OCI-LY7 (cell line): ENCODE measurements around the gene UBA6. TPM values are rescaled to one million over a fixed set of nuclear protein-coding genes. Genes with fewer than 3 reads are reported as not detected.
"Not testable (repeated sequence)": the region's sequence is repeated elsewhere in the genome, so short reads cannot be mapped to it uniquely, and the experiment has no call there.

Experiments
- BruUV-seq: library from RNA; stranded (reverse); fragments of 400-500 nt; replicated peaks from 2 replicates; lab custom pipeline; 2021; lab: Mats Ljungman, UMichigan
- CTCF ChIA-PET: fragments of 300-600 bp; sonication (Branson Sonifier 250); formaldehyde crosslinking; loops from one replicate; lab custom pipeline; 2022; ENCODE audit warnings: antibody characterized with exemption; ENCODE audit not compliant: unreplicated experiment; lab: Charles Lee
- POLR2A ChIA-PET: fragments of 300-600 bp; sonication (Branson Sonifier 250); formaldehyde crosslinking; loops from one replicate; lab custom pipeline; 2022; ENCODE audit warnings: antibody characterized with exemption; lab: Charles Lee
- DNase-seq: peaks from one replicate; pipeline ENCODE4 v3.0.0-alpha.2; 2015; ENCODE audit warnings: low spot score
- H2AFZ ChIP-seq: fragments of 200-600 bp; sonication (generic), shearing (Covaris generic); 2 replicates; pipeline ENCODE4 v1.6.1; 2014; ENCODE audit warnings: mild to moderate bottlenecking, antibody characterized with exemption, low read length, moderate library complexity
- H3K27ac ChIP-seq: fragments of 200-600 bp; sonication (generic); 2 replicates; pipeline ENCODE4 v1.5.1; 2014; ENCODE audit warnings: mixed run types, low read depth, mild to moderate bottlenecking, moderate library complexity, low read length, inconsistent platforms; ENCODE audit not compliant: poor library complexity, severe bottlenecking
- H3K36me3 ChIP-seq: fragments of 200-600 bp; sonication (generic); 2 replicates; pipeline ENCODE4 v1.6.1; 2014; ENCODE audit warnings: mild to moderate bottlenecking, antibody characterized with exemption, low read length, moderate library complexity, mixed read lengths; ENCODE audit not compliant: insufficient read depth
- H3K4me1 ChIP-seq: fragments of 200-600 bp; sonication (generic); 2 replicates; pipeline ENCODE4 v1.5.1; 2014; ENCODE audit warnings: mild to moderate bottlenecking, low read length; ENCODE audit not compliant: insufficient read depth, poor library complexity, severe bottlenecking
- H3K4me2 ChIP-seq: fragments of 200-600 bp; sonication (generic); 2 replicates; pipeline ENCODE4 v1.6.1; 2014; ENCODE audit warnings: mild to moderate bottlenecking, low read length
- H3K4me3 ChIP-seq: fragments of 200-600 bp; sonication (generic); 2 replicates; pipeline ENCODE4 v1.5.1; 2014; ENCODE audit warnings: mild to moderate bottlenecking, low read depth, low read length; ENCODE audit not compliant: poor library complexity, severe bottlenecking
- H3K79me2 ChIP-seq: fragments of 200-600 bp; sonication (generic); 2 replicates; pipeline ENCODE4 v1.6.1; 2016; ENCODE audit warnings: low read depth, mild to moderate bottlenecking, low read length, moderate library complexity, mixed read lengths; ENCODE audit not compliant: insufficient read depth
- H3K9me2 ChIP-seq: fragments of 200-600 bp; sonication (generic); 2 replicates; pipeline ENCODE4 v1.6.1; 2016; ENCODE audit warnings: mild to moderate bottlenecking, low read length, mixed read lengths; ENCODE audit not compliant: insufficient read depth
- H3K9me3 ChIP-seq: fragments of 200-600 bp; sonication (generic); 2 replicates; pipeline ENCODE4 v1.6.1; 2014; ENCODE audit warnings: mild to moderate bottlenecking, mixed run types, low read length, mixed read lengths
- H4K20me1 ChIP-seq: fragments of 200-600 bp; sonication (generic); 2 replicates; pipeline ENCODE4 v1.6.1; 2014; ENCODE audit warnings: mild to moderate bottlenecking, antibody characterized with exemption, low read length, moderate library complexity, mixed read lengths; ENCODE audit not compliant: insufficient read depth
- EZH2phosphoT487 ChIP-seq: fragments of 200-600 bp; sonication (generic); IDR thresholded peaks from 2 replicates; pipeline ENCODE4 v1.6.1; 2018; ENCODE audit warnings: low read depth, borderline replicate concordance, mild to moderate bottlenecking, mixed run types, antibody characterized with exemption, low read length, moderate library complexity, mixed read lengths
- intact Hi-C: fragments of 100-400 bp; cut with micrococcal nuclease; formaldehyde crosslinking; loops from one replicate; pipeline ENCODE4 v1.10.0; 2022; ENCODE audit not compliant: unreplicated experiment
- total RNA-seq, 2 experiments: library from RNA; depleted of rRNA in 1 of 2; stranded (reverse); fragments of >200 nt in 1 of 2; shearing (Covaris generic) in 1 of 2; gene quantifications; 2 replicates each; pipeline ENCODE4 v1.2.3, GENCODE V29; 2014 to 2022
- TF ChIP-seq, protein P1 (sequence below): fragments of 200-600 bp; sonication (generic); conservative IDR thresholded peaks from 2 replicates; pipeline ENCODE4 v1.5.1; 2014; ENCODE audit warnings: mild to moderate bottlenecking, antibody characterized with exemption, low read length, moderate library complexity, mixed read lengths

The UBA6 gene
- total RNA-seq, 2 experiments from 2014 or later = 40.6 to 92.4 TPM

DNA sequence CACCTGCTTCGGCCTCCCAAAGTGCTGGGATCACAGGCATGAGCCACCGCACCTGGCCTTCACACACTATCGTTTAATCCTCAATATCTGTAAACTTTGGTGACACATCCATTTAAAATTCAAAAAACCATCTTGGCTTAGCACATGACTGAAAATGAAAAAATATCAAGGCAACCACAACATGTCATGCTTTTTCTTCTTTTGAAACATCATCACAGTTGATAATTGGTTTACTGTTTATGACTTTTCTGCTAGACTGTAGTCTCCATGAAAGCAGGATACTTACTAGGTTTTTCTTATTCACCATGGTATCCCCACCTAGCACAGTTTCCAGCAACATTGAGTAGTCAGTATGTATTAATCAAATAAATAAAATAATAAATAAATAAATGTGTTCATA lies 42.2 kb upstream of the UBA6 start:
- H3K36me3 ChIP-seq = no peaks in the 10 kb centered on the region
- H3K27ac ChIP-seq = no peak overlapping the region
- H4K20me1 ChIP-seq = no peaks in the 10 kb centered on the region
- DNase-seq = no peak
- CTCF ChIA-PET = no interaction called here
- H2AFZ ChIP-seq = no peak overlapping the region
- H3K9me2 ChIP-seq = no peaks in the 10 kb centered on the region; the same call in 1 of the 2 replicates
- BruUV-seq = no TSS peak
- no peak overlapping the region for H3K4me2 ChIP-seq
- H3K4me3 ChIP-seq = no peak overlapping the region
- H3K9me3 ChIP-seq = no peaks in the 10 kb centered on the region
- POLR2A ChIA-PET = no interaction called here
- no peak for TF ChIP-seq EZH2phosphoT487
- TF ChIP-seq, protein P1, sequence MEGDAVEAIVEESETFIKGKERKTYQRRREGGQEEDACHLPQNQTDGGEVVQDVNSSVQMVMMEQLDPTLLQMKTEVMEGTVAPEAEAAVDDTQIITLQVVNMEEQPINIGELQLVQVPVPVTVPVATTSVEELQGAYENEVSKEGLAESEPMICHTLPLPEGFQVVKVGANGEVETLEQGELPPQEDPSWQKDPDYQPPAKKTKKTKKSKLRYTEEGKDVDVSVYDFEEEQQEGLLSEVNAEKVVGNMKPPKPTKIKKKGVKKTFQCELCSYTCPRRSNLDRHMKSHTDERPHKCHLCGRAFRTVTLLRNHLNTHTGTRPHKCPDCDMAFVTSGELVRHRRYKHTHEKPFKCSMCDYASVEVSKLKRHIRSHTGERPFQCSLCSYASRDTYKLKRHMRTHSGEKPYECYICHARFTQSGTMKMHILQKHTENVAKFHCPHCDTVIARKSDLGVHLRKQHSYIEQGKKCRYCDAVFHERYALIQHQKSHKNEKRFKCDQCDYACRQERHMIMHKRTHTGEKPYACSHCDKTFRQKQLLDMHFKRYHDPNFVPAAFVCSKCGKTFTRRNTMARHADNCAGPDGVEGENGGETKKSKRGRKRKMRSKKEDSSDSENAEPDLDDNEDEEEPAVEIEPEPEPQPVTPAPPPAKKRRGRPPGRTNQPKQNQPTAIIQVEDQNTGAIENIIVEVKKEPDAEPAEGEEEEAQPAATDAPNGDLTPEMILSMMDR = no peak
- H3K4me1 ChIP-seq = no peaks in the 10 kb centered on the region
- intact Hi-C loops = no loop called here
- no peaks in the 10 kb centered on the region for H3K79me2 ChIP-seq

DNA sequence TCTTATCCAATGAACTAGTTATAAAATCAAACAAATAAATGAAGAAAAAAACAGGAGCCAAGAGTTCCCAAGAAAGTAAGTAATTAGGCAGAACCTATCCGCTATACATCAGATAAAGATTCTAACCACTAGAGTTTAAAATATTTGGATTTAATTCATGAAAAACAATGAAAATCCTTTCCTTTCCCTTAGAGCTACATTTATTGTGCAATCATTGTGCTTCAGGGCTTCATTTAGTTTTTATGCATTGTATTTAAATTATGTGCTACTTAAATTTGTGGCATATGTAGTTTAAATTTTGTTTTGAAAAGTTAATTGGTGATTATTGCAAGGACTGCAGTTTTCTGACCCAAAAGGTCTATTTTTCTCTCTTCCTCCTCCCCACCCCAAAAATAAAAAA lies 35.3 kb upstream of the UBA6 start:
- Histone ChIP-seq H3K4me1 (no peaks in the 10 kb centered on the region), H4K20me1 (no peaks in the 10 kb centered on the region), H3K9me2 (no peaks in the 10 kb centered on the region; the same call in 1 of the 2 replicates), H3K79me2 (no peaks in the 10 kb centered on the region), H3K4me3 (no peak overlapping the region), H3K4me2 (no peak overlapping the region), H3K27ac (no peak overlapping the region), H3K36me3 (peaks cover 3% of the 10 kb centered on the region; the same call in 1 of the 2 replicates), H2AFZ (no peak overlapping the region), H3K9me3 (no peaks in the 10 kb centered on the region)
- no TSS peak for BruUV-seq
- TF ChIP-seq, protein P1 = no peak
- no peak for TF ChIP-seq EZH2phosphoT487
- DNase-seq = no peak
- intact Hi-C loops = no loop called here
- POLR2A ChIA-PET = interaction anchor here (1.0 kb wide), 1 partner anchor 8 kb away, joined by 6 read pairs; no protein-coding TSS in a partner anchor
- CTCF ChIA-PET = no interaction called here

DNA sequence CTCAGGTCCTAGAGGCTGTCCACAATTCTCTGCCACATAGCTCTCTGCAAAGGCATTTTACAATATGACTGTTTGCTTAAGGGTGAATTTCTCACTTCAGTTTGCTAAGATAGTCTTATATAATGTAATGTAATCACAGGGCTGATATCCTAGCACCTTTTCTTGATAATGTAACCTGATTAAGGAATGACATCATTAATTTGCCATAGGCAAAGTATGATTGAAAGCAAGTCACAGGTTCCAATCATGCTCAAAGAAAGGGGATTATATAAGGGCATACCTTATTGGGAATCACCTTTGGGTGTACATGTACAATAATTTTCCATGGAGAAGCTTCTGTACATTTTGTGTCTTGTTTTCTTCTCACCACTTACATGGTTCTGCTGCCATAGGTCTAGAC lies 34.4 kb upstream of the UBA6 start:
- intact Hi-C loops = no loop called here
- no peaks in the 10 kb centered on the region for H3K4me1 ChIP-seq
- H3K4me2 ChIP-seq = no peak overlapping the region
- DNase-seq = no peak
- CTCF ChIA-PET = no interaction called here
- no peak overlapping the region for H2AFZ ChIP-seq
- no peaks in the 10 kb centered on the region; the same call in 1 of the 2 replicates for H3K9me2 ChIP-seq
- H3K36me3 ChIP-seq = peaks cover 3% of the 10 kb centered on the region; the same call in 1 of the 2 replicates
- H3K9me3 ChIP-seq = no peaks in the 10 kb centered on the region
- BruUV-seq = no TSS peak
- H3K79me2 ChIP-seq = no peaks in the 10 kb centered on the region
- H3K27ac ChIP-seq = no peak overlapping the region
- no peak overlapping the region for H3K4me3 ChIP-seq
- POLR2A ChIA-PET = interaction anchor here (0.5 to 1.0 kb wide), 3 partner anchors 9 to 177 kb away, joined by 3 to 6 read pairs (median 3); partner anchors contain the start of gene STAP1
- TF ChIP-seq EZH2phosphoT487 = no peak
- TF ChIP-seq, protein P1 = no peak
- no peaks in the 10 kb centered on the region for H4K20me1 ChIP-seq

DNA sequence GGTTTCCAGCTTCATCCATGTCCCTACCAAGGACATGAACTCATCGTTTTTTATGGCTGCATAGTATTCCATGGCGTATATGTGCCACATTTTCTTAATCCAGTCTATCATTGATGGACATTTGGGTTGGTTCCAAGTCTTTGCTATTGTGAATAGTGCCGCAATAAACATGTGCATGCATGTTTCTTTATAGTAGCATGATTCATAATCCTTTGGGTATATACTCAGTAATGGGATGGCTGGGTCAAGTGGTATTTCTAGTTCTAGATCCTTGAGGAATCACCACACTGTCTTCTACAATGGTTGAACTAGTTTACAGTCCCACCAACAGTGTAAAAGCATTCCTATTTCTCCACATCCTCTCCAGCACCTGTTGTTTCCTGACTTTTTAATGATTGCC lies 29.6 kb upstream of the UBA6 start:
- BruUV-seq, POLR2A ChIA-PET, intact Hi-C loops, H3K9me3 ChIP-seq, H3K9me2 ChIP-seq, DNase-seq, H4K20me1 ChIP-seq, H3K4me1 ChIP-seq, H3K36me3 ChIP-seq, H3K79me2 ChIP-seq, H3K27ac ChIP-seq, H3K4me2 ChIP-seq, H3K4me3 ChIP-seq, H2AFZ ChIP-seq, CTCF ChIA-PET: not testable (repeated sequence)
